K562 (cell line): ENCODE data around the gene GRM2. TPM values are rescaled to one million over a fixed set of nuclear protein-coding genes. Genes with fewer than 3 reads are reported as not detected.

Experiments used
- ATAC-seq: fragments of 200-7000 bp; cut with Tn5 transposase; 3 replicates; pipeline ENCODE4 v1.9.1; 2020; ENCODE audit warnings: moderate library complexity
- BruUV-seq: library from RNA; stranded (reverse); fragments of 400-500 nt; replicated peaks from 2 replicates; lab custom pipeline; 2021; lab: Mats Ljungman, UMichigan
- CTCF ChIA-PET: fragments of 300-600 bp; formaldehyde crosslinking; extraction: SDS; loops from one replicate; lab custom pipeline; 2021; ENCODE audit warnings: low intra/inter-chr PET ratio; lab: Yijun Ruan, JAX
- POLR2A ChIA-PET: fragments of 300-600, 350-650 bp; sonication (Branson Sonifier 250); formaldehyde crosslinking; extraction: SDS; loops from one replicate; lab custom pipeline; 2021; ENCODE audit warnings: antibody characterized with exemption, inconsistent platforms; lab: Yijun Ruan, JAX
- DNase-seq, 4 experiments: peaks; one replicate each; pipeline versions ENCODE4 v3.0.0 to v3.0.0-alpha.2; 2011 to 2018; ENCODE audit warnings: low spot score in 3 of 4, mixed read lengths in 3 of 4; ENCODE audit errors: extremely low read depth in 1 of 4
- FAIRE-seq: peaks from 2 replicates; lab custom pipeline; 2011; peaks lifted over from hg19 to GRCh38; lab: Jason Lieb, UNC
- H2AFZ ChIP-seq: 2 replicates; pipeline ENCODE4 v1.6.0; 2011; ENCODE audit warnings: low read depth, low read length, control low read depth, inconsistent platforms
- H3K27ac ChIP-seq: fragments of 200-600 bp; 3 replicates; pipeline ENCODE4 v1.8.0; 2011; ENCODE audit warnings: low read depth, mild to moderate bottlenecking, control low read depth, inconsistent platforms, low read length, moderate library complexity, mixed read lengths; ENCODE audit errors: extremely low read depth
- H3K27me3 ChIP-seq, 2 experiments: fragments of 300-600 bp in 1 of 2; 2 replicates in 1 of 2; 3 replicates in 1 of 2; pipeline versions ENCODE4 v1.6.0 to v1.8.0; 2011; ENCODE audit warnings: inconsistent platforms in 2 of 2, low read length in 2 of 2, mild to moderate bottlenecking in 1 of 2, mixed read lengths in 1 of 2, moderate library complexity in 1 of 2; ENCODE audit not compliant: control insufficient read depth in 2 of 2, insufficient read depth in 2 of 2
- H3K36me3 ChIP-seq: fragments of 300-600 bp; 3 replicates; pipeline ENCODE4 v1.8.0; 2011; ENCODE audit warnings: mild to moderate bottlenecking, low read length, inconsistent platforms; ENCODE audit not compliant: control insufficient read depth, insufficient read depth
- H3K4me1 ChIP-seq, 2 experiments: fragments of 200-600 bp in 1 of 2; replicated peaks in 1 of 2; 2 replicates in 1 of 2; 3 replicates in 1 of 2; pipeline versions ENCODE4 v1.5.1 to v1.8.0; 2011; ENCODE audit warnings: inconsistent platforms in 2 of 2, low read length in 2 of 2, mild to moderate bottlenecking in 1 of 2, mixed read lengths in 1 of 2, moderate library complexity in 1 of 2; ENCODE audit not compliant: control insufficient read depth in 2 of 2, insufficient read depth in 2 of 2
- H3K4me2 ChIP-seq: 2 replicates; pipeline ENCODE4 v1.6.1; 2011; ENCODE audit warnings: low read length, control low read depth, inconsistent platforms, mixed read lengths; ENCODE audit not compliant: insufficient read depth
- H3K4me3 ChIP-seq: fragments of 200-600 bp; sonication (generic), shearing (Covaris generic); 2 replicates; pipeline ENCODE4 v1.5.1; 2016; ENCODE audit warnings: control low read depth, inconsistent platforms
- H3K79me2 ChIP-seq: fragments of 200-600 bp; 3 replicates; pipeline ENCODE4 v1.8.0; 2011; ENCODE audit warnings: low read length, inconsistent platforms; ENCODE audit not compliant: control insufficient read depth, insufficient read depth
- H3K9ac ChIP-seq, 2 experiments: 2 replicates each; pipeline versions ENCODE4 v1.6.0 to v1.6.1; 2011; ENCODE audit warnings: low read depth in 2 of 2, low read length in 2 of 2, control low read depth in 1 of 2, inconsistent platforms in 1 of 2, mild to moderate bottlenecking in 1 of 2, mixed read lengths in 1 of 2; ENCODE audit not compliant: insufficient read depth in 1 of 2
- H3K9me1 ChIP-seq: one replicate; pipeline ENCODE4 v1.6.0; 2011; ENCODE audit warnings: inconsistent platforms, mild to moderate bottlenecking, low read length, moderate library complexity; ENCODE audit not compliant: control insufficient read depth, insufficient read depth
- H3K9me3 ChIP-seq: replicated peaks from 2 replicates; pipeline ENCODE4 v1.5.1; 2011; ENCODE audit warnings: low read depth, low read length, inconsistent platforms; ENCODE audit not compliant: control insufficient read depth, insufficient read depth
- H4K20me1 ChIP-seq: replicated peaks from 2 replicates; pipeline ENCODE4 v1.6.1; 2011; ENCODE audit warnings: low read length, inconsistent platforms, mixed read lengths; ENCODE audit not compliant: control insufficient read depth, insufficient read depth
- ARID3A ChIP-seq: IDR thresholded peaks from 2 replicates; pipeline ENCODE4 v1.6.1; 2012; ENCODE audit warnings: low read depth, low read length, improper control_type of control experiment, borderline replicate concordance
- CTBP1 ChIP-seq: fragments of 450-650 bp; IDR thresholded peaks from 2 replicates; pipeline ENCODE4 v1.6.1; 2016; ENCODE audit warnings: borderline replicate concordance
- EP300 ChIP-seq: IDR thresholded peaks from 2 replicates; pipeline ENCODE4 v1.6.1; 2012; ENCODE audit warnings: low read length, improper control_type of control experiment
- GTF3C2 ChIP-seq: IDR thresholded peaks from 3 replicates; pipeline ENCODE4 v1.6.1; 2011; ENCODE audit warnings: borderline replicate concordance, mild to moderate bottlenecking, moderate library complexity; ENCODE audit not compliant: insufficient read length; ENCODE audit errors: extremely low read depth
- KDM1A ChIP-seq, 2 experiments: fragments of 450-650 bp; IDR thresholded peaks; 2 replicates each; pipeline ENCODE4 v1.6.1; 2016; ENCODE audit warnings: mild to moderate bottlenecking in 2 of 2
- MECOM ChIP-seq: fragments of 250-450 bp; sonication (Bioruptor Pico); IDR thresholded peaks from 2 replicates; pipeline ENCODE4 v1.8.0; 2022; ENCODE audit warnings: inconsistent platforms
- POLR2AphosphoS5 ChIP-seq: IDR thresholded peaks from 2 replicates; pipeline ENCODE4 v1.6.1; 2011; ENCODE audit warnings: mild to moderate bottlenecking, low read depth, low read length, moderate library complexity; ENCODE audit not compliant: control insufficient read depth, insufficient read depth
- SAFB2 ChIP-seq: fragments of 200-400 bp; formaldehyde crosslinking; IDR thresholded peaks from 2 replicates; pipeline ENCODE4 v1.6.1; 2018; ENCODE audit warnings: borderline replicate concordance, low read length, low read depth, moderate library complexity; ENCODE audit not compliant: severe bottlenecking
- SP1 ChIP-seq: sonication (generic); formaldehyde crosslinking; IDR thresholded peaks from 2 replicates; pipeline ENCODE4 v1.8.1; 2022; ENCODE audit warnings: mild to moderate bottlenecking, missing genetic modification reagents
- TOE1 ChIP-seq, 2 experiments: fragments of 450-650 bp in 1 of 2; sonication (generic) in 1 of 2; formaldehyde crosslinking in 1 of 2; IDR thresholded peaks; 2 replicates each; pipeline versions ENCODE4 v1.7.1 to v1.8.0; 2016 to 2022; ENCODE audit warnings: borderline replicate concordance in 2 of 2, mild to moderate bottlenecking in 2 of 2, antibody characterized with exemption in 1 of 2, inconsistent platforms in 1 of 2, low read depth in 1 of 2, missing genetic modification reagents in 1 of 2, moderate library complexity in 1 of 2
- ZFX ChIP-seq: sonication (generic); formaldehyde crosslinking; IDR thresholded peaks from 2 replicates; pipeline ENCODE4 v1.8.0; 2022; ENCODE audit warnings: mild to moderate bottlenecking, missing genetic modification reagents, moderate library complexity
- WGBS: fragments of 100-300 bp; shearing (Covaris generic); methylation state at CpG from one replicate; pipeline ENCODE4 v1.1.6; 2016; ENCODE audit warnings: low coverage, mixed read lengths; ENCODE audit not compliant: insufficient coverage; ENCODE audit errors: missing lambda C conversion rate; 5-methylcytosine and 5-hydroxymethylcytosine counted together
- in situ Hi-C: fragments of 300-500 bp; cut with MboI; formaldehyde crosslinking; loops from 4 replicates; pipeline ENCODE4 v1.15.0; 2018; ENCODE audit warnings: inconsistent platforms, mixed read lengths
- intact Hi-C: fragments of 100-400 bp; cut with micrococcal nuclease; formaldehyde crosslinking; loops from 2 replicates; pipeline ENCODE4 v1.14.2; 2022
- polyA plus RNA-seq, 8 experiments: library from polyadenylated mRNA; depleted of rRNA in 4 of 8; stranded (reverse) in 5 of 8; unstranded in 3 of 8; fragments of >200 nt; fragmentation: Nextera tagmentation in 2 of 8; fragmentation: Illumina TruSeq in 1 of 8; extraction: Ambion mirVana in 2 of 8; extraction: Trizol in 1 of 8; gene quantifications; 2 replicates each; pipeline versions ENCODE4 v1.2.1 to v1.2.3, GENCODE V29; 2011 to 2014; ENCODE audit warnings: inconsistent platforms in 1 of 8, missing spikeins in 1 of 8
- total RNA-seq, 7 experiments: library from RNA; depleted of rRNA in 6 of 7; stranded (reverse); fragments of >200 nt in 6 of 7; fragmentation: Illumina TruSeq in 2 of 7; extraction: Trizol in 2 of 7; gene quantifications; 2 replicates each; pipeline versions ENCODE4 v1.2.1 to v1.2.3, GENCODE V29; 2011 to 2021; ENCODE audit warnings: low replicate concordance in 1 of 7
- TF ChIP-seq, protein P1 (sequence below), 3 experiments: IDR thresholded peaks in 2 of 3; conservative IDR thresholded peaks in 1 of 3; 2 replicates each; pipeline ENCODE4 v1.5.1; 2011 to 2012; ENCODE audit warnings: low read length in 3 of 3, mild to moderate bottlenecking in 3 of 3, control low read depth in 2 of 3, improper control_type of control experiment in 1 of 3, inconsistent platforms in 1 of 3, low read depth in 1 of 3, mixed read lengths in 1 of 3, moderate library complexity in 1 of 3; ENCODE audit not compliant: insufficient read depth in 2 of 3
- TF ChIP-seq, protein P2 (sequence below): fragments of 450-650 bp; IDR thresholded peaks from 2 replicates; pipeline ENCODE4 v1.6.1; 2016

The GRM2 gene
- total and polyA plus RNA-seq, 9 of the 15 experiments (the other 6 are each of a cell fraction or from before 2014, with no cell fraction given): not detected

DNA sequence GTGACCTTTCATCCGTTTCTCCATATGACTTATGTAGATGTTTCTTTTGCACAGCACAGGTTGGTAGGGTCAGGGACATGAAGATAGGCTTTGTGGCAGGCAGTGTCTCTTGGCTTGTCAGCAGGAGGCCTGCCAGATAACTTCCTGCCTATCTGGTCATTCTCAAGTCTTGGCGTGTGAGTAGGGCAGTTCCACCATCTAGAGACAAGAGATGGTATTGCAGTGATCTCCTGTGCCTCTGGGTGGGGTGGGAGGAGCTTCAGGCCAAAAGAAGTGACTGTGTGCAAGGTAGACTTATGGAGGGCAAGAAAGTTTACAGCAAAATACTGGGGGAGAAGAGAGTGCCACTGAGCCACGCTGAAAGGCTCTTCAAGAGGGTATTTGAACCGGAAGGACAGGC lies 24.8 kb upstream of the GRM2 start:
- POLR2A ChIA-PET: interaction anchor here (0.7 to 2.2 kb wide), 10 partner anchors 9 to 499 kb away, joined by 3 to 19 read pairs (median 4); partner anchors contain the start of gene DCAF1
- Histone ChIP-seq H3K4me1 (peaks cover 22 to 29% of the 10 kb centered on the region in 2 experiments), H3K4me2 (peak overlapping the region; percentile 12; the same call in 1 of the 2 replicates)
- TF ChIP-seq SP1 (CRISPR knock-in tag): no peak
- no peak for TF ChIP-seq GTF3C2
- no peak for TF ChIP-seq ZFX (CRISPR knock-in tag)
- TF ChIP-seq TOE1 (IDR thresholded peaks at IDR 0.05; ENCODE audit: borderline replicate concordance): no peak
- no peak for TF ChIP-seq TOE1 (CRISPR knock-in tag; IDR thresholded peaks at IDR 0.05; ENCODE audit: borderline replicate concordance, low read depth)
- TF ChIP-seq ARID3A: no peak
- peak; percentile 60 for TF ChIP-seq CTBP1
- no peak for TF ChIP-seq KDM1A (IDR thresholded peaks at IDR 0.05)
- 0 out of 2 replicates have a peak, but pooled peaks have one; percentile 5 for TF ChIP-seq EP300
- peak; percentile 76; the same call in 1 of the 2 replicates for TF ChIP-seq MECOM (CRISPR knock-in tag)
- peak; percentile 60 for TF ChIP-seq POLR2AphosphoS5
- TF ChIP-seq, protein P1, sequence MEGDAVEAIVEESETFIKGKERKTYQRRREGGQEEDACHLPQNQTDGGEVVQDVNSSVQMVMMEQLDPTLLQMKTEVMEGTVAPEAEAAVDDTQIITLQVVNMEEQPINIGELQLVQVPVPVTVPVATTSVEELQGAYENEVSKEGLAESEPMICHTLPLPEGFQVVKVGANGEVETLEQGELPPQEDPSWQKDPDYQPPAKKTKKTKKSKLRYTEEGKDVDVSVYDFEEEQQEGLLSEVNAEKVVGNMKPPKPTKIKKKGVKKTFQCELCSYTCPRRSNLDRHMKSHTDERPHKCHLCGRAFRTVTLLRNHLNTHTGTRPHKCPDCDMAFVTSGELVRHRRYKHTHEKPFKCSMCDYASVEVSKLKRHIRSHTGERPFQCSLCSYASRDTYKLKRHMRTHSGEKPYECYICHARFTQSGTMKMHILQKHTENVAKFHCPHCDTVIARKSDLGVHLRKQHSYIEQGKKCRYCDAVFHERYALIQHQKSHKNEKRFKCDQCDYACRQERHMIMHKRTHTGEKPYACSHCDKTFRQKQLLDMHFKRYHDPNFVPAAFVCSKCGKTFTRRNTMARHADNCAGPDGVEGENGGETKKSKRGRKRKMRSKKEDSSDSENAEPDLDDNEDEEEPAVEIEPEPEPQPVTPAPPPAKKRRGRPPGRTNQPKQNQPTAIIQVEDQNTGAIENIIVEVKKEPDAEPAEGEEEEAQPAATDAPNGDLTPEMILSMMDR (IDR thresholded peaks at IDR 0.05 in 2 of 3, conservative IDR thresholded peaks at IDR 0.05 in 1 of 3; ENCODE audit: insufficient read depth in 2 of 3, low read depth in 1 of 3, low read length in 3 of 3): peak; percentile 85 to 91 (median 88)
- no peak for TF ChIP-seq SAFB2
- TF ChIP-seq, protein P2, sequence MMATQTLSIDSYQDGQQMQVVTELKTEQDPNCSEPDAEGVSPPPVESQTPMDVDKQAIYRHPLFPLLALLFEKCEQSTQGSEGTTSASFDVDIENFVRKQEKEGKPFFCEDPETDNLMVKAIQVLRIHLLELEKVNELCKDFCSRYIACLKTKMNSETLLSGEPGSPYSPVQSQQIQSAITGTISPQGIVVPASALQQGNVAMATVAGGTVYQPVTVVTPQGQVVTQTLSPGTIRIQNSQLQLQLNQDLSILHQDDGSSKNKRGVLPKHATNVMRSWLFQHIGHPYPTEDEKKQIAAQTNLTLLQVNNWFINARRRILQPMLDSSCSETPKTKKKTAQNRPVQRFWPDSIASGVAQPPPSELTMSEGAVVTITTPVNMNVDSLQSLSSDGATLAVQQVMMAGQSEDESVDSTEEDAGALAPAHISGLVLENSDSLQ: peak; percentile 69

More for the DNA sequence above, 24.8 kb upstream of the GRM2 start:
- Histone ChIP-seq H2AFZ (no peak overlapping the region), H3K27ac (no peak overlapping the region), H4K20me1 (peaks cover 10% of the 10 kb centered on the region; the same call in 1 of the 2 replicates), H3K9ac (no peak overlapping the region), H3K9me3 (no peaks in the 10 kb centered on the region), H3K36me3 (peaks cover 43% of the 10 kb centered on the region; the same call in 2 of the 3 replicates), H3K4me3 (no peak overlapping the region), H3K9me1 (peaks cover 7% of the 10 kb centered on the region), H3K79me2 (no peaks in the 10 kb centered on the region; the same call in none of the 3 replicates), H3K27me3 (no peaks in the 10 kb centered on the region)
- ATAC-seq (peak; percentile 99), DNase-seq (peak; percentile 79 to 87 (median 83)), FAIRE-seq (peak; percentile 96)
- CTCF ChIA-PET: interaction anchor here (0.6 to 2.4 kb wide), 4 partner anchors 40 to 1066 kb away, joined by 3 to 14 read pairs (median 10); no protein-coding TSS in a partner anchor
- BruUV-seq: no TSS peak
- 3% methylated on average over 4 of the region's 4 CpGs for WGBS
- intact Hi-C loops (loop anchor here (1.0 to 5.0 kb wide), 3 partner anchors 40 to 295 kb away; partner anchors contain the start of gene MANF), in situ Hi-C loops (loop anchor here (5.0 to 25.0 kb wide), 2 partner anchors 180 to 1045 kb away; partner anchors contain the start of gene DCAF1)
